Loucy (cell line): ENCODE measurements around the gene VPS45.

ENCODE experiments used
- EZH2phosphoT487 ChIP-seq: fragments of 200-600 bp; IDR thresholded peaks from 2 replicates; pipeline ENCODE4 v1.6.1; 2018; ENCODE audit warnings: antibody characterized with exemption, mild to moderate bottlenecking, moderate library complexity, borderline replicate concordance
- TF ChIP-seq, protein P1 (sequence below): fragments of 200-600 bp; sonication (generic); conservative IDR thresholded peaks from 2 replicates; pipeline ENCODE4 v1.5.1; 2014; ENCODE audit warnings: mild to moderate bottlenecking, antibody characterized with exemption, low read length

DNA sequence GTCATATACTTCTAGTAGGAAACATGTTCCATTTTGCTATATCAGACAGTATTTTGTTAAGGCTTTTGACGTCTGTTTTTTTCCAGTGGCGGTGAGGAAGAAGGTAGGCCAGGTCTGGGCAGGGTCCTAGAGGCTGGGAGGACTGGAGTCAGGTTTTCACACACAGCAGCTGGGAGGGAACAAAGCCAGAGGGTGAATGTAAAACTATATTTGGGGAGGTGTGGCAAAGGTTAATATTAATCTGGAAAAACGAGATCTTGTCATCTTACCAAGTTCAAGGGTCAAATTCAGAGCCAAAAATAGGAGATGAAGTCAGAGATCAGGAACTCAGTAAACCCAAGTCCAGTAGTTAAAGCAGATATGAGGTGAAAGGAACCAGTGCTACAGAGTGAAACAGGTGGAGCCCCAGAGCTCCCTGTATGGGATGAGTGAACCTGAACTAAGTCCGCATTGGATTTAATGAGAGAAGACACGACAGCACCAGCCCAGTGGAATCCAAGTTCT is 46.3 kb upstream of the VPS45 start:
- TF ChIP-seq, protein P1, sequence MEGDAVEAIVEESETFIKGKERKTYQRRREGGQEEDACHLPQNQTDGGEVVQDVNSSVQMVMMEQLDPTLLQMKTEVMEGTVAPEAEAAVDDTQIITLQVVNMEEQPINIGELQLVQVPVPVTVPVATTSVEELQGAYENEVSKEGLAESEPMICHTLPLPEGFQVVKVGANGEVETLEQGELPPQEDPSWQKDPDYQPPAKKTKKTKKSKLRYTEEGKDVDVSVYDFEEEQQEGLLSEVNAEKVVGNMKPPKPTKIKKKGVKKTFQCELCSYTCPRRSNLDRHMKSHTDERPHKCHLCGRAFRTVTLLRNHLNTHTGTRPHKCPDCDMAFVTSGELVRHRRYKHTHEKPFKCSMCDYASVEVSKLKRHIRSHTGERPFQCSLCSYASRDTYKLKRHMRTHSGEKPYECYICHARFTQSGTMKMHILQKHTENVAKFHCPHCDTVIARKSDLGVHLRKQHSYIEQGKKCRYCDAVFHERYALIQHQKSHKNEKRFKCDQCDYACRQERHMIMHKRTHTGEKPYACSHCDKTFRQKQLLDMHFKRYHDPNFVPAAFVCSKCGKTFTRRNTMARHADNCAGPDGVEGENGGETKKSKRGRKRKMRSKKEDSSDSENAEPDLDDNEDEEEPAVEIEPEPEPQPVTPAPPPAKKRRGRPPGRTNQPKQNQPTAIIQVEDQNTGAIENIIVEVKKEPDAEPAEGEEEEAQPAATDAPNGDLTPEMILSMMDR, result no peak
- no peak for TF ChIP-seq EZH2phosphoT487
